ENCODE data around the gene DAB1.

DNA sequence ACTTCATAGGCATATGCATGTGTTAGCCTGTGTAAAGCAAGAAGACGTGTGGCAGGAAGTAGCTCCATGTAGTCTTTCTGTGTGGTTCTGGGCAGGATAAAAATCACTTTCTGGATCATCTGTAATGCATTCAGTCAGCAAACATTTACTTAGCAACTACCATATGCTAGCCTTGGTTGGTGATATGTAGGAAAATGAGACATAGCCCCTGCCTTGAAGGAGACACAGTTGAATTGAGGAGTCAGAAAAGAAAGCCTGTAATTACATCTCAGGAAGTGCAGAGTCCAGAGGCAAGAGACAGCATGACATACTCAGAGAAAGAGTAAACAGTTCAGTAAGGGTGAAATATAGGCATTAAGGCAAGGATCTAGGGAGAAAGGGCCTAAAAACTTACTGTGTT lies 38.5 kb downstream of the DAB1 start:
- TF ChIP-seq CTCF (IDR thresholded peaks at IDR 0.05 in 4 of 5, conservative IDR thresholded peaks at IDR 0.05 in 1 of 5) (no peak), POLR2A (IDR thresholded peaks at IDR 0.05) (no peak)
